ENCODE results near the gene APEX1.

APEX1 gene

DNA sequence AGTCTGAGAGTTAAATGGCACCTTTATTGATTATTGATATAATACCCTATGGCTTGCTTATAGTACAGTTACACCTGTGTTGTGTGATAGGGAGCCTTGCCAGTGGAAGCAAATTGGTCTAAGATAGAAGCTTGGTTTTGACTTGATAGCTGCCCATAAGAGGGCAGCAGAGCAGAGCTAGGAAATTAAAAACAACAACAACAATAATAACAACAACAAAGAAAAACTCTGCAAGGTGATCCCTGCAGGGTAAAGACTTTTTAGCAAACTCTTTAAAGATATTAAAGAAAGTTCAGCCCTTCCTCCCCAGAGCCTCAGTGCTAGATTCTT is 32.3 kb downstream of the APEX1 start:
- Histone ChIP-seq H3K4me2 (peak overlapping the region; percentile 71), H3K4me1 (peaks cover 58% of the 10 kb centered on the region), H3K27me3 (no peaks in the 10 kb centered on the region), H3K4me3 (no peak overlapping the region), H4K20me1 (no peaks in the 10 kb centered on the region), H3K9me3 (no peaks in the 10 kb centered on the region), H3K36me3 (no peaks in the 10 kb centered on the region), H3K9ac (no peak overlapping the region), H3K27ac (no peak overlapping the region)
- TF ChIP-seq Cebpa-rat (IDR thresholded peaks at IDR 0.05) = no peak

DNA sequence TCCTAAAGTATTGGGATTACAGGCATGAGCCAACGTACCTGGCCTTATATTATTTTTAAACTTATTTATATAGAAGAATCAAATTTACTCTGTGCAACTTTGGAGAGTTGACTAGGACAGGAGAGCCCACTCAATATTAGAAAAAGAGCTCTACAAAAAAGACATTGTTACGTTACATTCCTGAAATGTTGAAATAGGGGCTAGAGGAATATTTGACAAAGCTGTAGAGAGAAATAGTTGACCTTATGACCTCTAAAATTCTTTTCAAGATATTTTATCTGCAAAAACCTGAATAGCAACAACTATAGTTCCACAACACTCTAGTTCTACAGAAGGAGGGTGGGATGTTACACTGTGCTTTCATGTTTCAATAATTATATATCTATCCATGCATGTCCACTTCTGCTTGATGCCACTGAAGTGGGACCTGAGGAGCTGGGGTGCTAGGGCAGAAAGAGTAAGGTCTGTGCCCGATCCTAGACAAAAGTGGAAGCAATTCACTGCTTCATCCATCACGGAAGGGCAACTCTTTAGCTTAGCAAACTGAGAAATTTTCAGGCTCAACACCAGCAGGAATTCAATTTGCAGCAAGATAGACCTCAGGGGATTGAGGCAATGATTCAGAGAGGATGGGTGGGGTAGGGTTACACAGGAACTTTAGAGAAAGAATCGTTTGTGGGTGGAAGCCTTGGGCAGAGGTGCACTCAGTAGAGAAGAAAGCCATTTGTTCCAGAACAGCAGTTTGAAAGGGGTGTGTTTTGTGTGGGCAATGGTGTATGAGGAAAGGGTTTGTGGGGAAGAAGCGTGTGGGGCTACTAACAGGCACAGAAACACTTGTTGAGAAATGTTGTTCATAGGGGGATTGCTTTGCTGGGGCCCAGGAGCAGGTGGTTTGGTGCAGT is 34.3 kb downstream of the APEX1 start:
- Histone ChIP-seq H3K4me3 (no peak overlapping the region), H3K36me3 (no peaks in the 10 kb centered on the region), H3K4me2 (peak overlapping the region; percentile 82), H3K9ac (peak overlapping the region; percentile 64), H3K9me3 (no peaks in the 10 kb centered on the region), H3K27ac (peak overlapping the region; percentile 85), H3K4me1 (peaks cover 77% of the 10 kb centered on the region), H3K27me3 (no peaks in the 10 kb centered on the region), H4K20me1 (no peaks in the 10 kb centered on the region)
- no peak for TF ChIP-seq Cebpa-rat (IDR thresholded peaks at IDR 0.05)

DNA sequence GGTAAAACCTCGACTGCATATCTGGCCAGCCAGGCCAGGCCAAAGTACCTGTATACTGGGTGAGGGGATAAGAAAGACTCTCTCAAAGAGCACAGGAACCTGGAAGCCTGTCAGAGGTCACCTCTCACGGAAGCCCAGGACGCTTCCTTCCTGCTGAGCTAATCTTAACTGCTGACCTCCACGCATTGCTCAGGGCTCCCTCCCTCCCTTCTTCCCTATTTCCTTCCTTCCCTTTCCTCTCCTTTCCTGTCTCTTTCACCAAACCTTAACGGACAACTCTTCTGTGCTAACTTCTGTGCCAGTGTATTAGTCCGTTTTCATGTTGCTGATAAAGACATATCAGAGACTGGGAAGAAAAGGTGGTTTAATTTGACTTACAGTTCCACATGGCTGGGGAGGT is 35.5 kb downstream of the APEX1 start:
- Histone ChIP-seq H3K9ac (peak overlapping the region; percentile 64), H3K9me3 (no peaks in the 10 kb centered on the region), H3K36me3 (no peaks in the 10 kb centered on the region), H3K27ac (peak overlapping the region; percentile 85), H3K4me2 (peak overlapping the region; percentile 82), H4K20me1 (no peaks in the 10 kb centered on the region), H3K27me3 (no peaks in the 10 kb centered on the region), H3K4me3 (peak overlapping the region; percentile 50), H3K4me1 (peaks cover 84% of the 10 kb centered on the region)
- TF ChIP-seq Cebpa-rat (IDR thresholded peaks at IDR 0.05) = no peak

DNA sequence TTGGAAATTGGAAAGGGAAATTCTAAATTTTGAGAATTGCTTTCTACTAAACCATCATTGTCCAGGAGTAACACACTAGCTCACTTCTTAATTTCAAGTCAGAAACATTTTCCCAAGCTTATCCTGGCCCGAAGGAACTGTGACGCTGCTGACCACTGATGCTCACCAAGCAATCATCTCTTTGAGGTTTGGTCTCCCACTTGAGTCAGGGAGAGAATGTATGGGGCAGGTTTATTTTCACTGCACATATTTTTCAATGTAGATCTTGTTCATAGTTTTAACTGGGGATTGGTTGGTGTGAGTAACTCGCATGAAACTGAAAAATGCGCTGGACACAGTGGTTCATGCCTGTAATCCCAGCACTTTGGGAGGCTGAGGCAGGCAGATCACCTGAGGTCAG is 37.5 kb downstream of the APEX1 start:
- no peak overlapping the region for H3K9ac ChIP-seq
- H3K9me3 ChIP-seq = no peaks in the 10 kb centered on the region
- H3K27me3 ChIP-seq = no peaks in the 10 kb centered on the region
- H3K4me1 ChIP-seq = peaks cover 86% of the 10 kb centered on the region
- no peak overlapping the region for H3K4me3 ChIP-seq
- H3K27ac ChIP-seq = peak overlapping the region; percentile 47; the same call in 1 of the 2 replicates
- no peaks in the 10 kb centered on the region for H4K20me1 ChIP-seq
- H3K4me2 ChIP-seq = peak overlapping the region; percentile 82
- no peak for TF ChIP-seq Cebpa-rat (IDR thresholded peaks at IDR 0.05)
- H3K36me3 ChIP-seq = no peaks in the 10 kb centered on the region

DNA sequence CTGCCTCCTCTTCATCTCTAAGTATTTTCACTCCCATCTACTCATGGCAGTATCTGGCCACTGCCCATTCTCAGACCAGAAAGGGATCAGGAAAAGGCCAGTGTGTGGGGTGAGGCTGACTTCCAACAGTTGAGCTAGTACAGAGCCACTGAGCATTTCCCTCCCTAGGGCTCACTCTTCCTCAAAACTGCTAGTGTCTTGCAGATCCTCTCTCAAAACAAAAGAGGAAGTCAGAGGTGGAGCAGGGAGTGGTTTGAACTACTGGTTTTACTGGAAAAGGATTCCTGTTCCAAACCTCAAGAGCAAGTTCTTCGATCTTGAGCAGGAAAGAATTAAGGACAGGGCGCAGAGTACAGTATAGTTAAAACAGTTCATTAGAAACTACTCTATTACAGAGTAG is 38.6 kb downstream of the APEX1 start:
- no peak for TF ChIP-seq Cebpa-rat (IDR thresholded peaks at IDR 0.05)
- H3K4me1 ChIP-seq = peaks cover 86% of the 10 kb centered on the region
- H3K4me2 ChIP-seq = peak overlapping the region; percentile 82
- H3K27me3 ChIP-seq = no peaks in the 10 kb centered on the region
- no peak overlapping the region for H3K9ac ChIP-seq
- no peaks in the 10 kb centered on the region for H4K20me1 ChIP-seq
- no peak overlapping the region for H3K4me3 ChIP-seq
- H3K27ac ChIP-seq = peak overlapping the region; percentile 66
- no peaks in the 10 kb centered on the region for H3K9me3 ChIP-seq
- no peaks in the 10 kb centered on the region for H3K36me3 ChIP-seq

DNA sequence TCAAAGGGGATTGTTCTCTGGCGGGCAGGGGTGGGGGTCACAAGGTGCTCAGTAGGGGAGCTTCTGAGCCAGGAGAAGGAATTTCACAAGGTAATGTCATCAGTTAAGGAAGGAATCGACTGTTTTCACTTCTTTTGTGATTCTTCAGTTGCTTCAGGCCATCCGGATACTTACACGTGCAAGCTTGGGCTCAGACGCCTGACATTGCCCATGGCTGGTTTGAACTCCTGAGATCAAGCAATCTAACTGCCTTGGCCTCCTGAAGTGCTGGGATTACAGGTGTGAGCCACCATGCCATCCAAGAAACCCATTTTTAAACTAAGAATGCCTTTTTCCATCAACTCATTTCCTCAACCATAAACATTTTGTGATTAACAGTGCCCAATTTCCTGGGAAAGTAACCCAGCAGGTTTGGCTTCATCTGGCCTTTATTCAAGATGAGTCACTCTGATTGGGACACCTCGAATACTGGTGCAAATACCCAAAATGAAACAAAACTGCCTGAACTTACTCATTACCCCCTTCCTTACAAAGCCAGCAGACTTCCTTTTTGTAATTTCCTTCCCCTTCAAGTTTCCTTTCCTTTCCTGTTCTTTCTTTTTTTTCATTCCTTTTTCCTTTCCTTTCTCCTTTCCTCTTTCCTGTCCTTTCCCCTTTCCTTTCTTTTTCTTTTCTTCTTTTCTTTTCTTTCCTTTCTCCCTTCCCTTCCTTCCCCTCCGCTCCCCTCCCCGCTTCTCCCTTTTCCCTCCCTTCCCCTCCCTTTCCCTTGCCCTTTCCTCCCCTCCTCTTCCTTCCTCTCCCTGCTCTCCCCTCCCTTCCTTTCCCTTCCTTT is 40.1 kb downstream of the APEX1 start:
- H3K4me3 ChIP-seq = no peak overlapping the region
- H3K36me3 ChIP-seq = no peaks in the 10 kb centered on the region
- H3K4me2 ChIP-seq = peak overlapping the region; percentile 28; the same call in 1 of the 2 replicates
- H3K27ac ChIP-seq = peak overlapping the region; percentile 35; the same call in 1 of the 2 replicates
- peaks cover 86% of the 10 kb centered on the region for H3K4me1 ChIP-seq
- no peak overlapping the region for H3K9ac ChIP-seq
- H3K27me3 ChIP-seq = no peaks in the 10 kb centered on the region
- TF ChIP-seq Cebpa-rat (IDR thresholded peaks at IDR 0.05) = no peak
- H4K20me1 ChIP-seq = no peaks in the 10 kb centered on the region
- no peaks in the 10 kb centered on the region for H3K9me3 ChIP-seq

DNA sequence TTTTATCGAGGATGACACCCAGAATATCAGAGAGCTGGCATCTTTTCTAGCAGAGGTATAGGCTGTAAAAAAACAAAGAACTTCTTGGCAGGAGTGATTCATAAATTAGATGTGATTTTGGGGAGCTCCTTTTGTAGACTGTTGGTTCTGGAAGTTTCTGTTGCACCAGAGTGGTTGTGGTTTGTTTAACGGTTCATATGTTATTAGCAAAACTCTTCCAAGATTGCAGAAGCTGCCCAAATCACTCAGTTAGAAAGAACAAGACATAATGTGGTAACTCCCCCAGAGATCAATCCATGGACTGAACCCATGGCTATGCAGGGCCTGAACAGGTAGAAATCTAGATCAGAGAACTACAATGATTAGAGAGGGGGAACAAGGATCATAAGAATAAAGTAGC is 43.6 kb downstream of the APEX1 start:
- Histone ChIP-seq H4K20me1 (no peaks in the 10 kb centered on the region), H3K9ac (no peak overlapping the region), H3K27me3 (no peaks in the 10 kb centered on the region), H3K9me3 (no peaks in the 10 kb centered on the region), H3K27ac (peak overlapping the region; percentile 63), H3K4me1 (peaks cover 55% of the 10 kb centered on the region), H3K36me3 (no peaks in the 10 kb centered on the region), H3K4me2 (peak overlapping the region; percentile 48), H3K4me3 (no peak overlapping the region)
- no peak for TF ChIP-seq Cebpa-rat (IDR thresholded peaks at IDR 0.05)

DNA sequence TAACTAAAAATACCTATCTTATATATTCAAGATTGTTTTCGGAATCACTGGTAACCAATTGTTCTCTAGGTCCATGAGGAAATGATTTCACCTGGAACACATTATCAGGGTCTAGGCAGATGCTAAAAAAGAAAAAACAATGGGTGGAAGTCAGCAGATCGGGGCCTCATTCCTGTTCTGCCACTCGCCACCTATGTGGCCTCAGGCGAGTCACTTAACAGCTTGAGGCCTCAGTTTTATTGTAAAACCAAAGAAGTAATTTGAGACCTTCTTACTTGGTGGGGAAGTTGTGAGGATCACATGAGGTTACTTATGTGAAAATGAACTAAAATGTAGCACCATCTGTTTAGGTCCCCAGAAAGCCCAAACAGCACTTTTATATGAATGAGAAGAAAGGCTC is 44.1 kb downstream of the APEX1 start:
- peak overlapping the region; percentile 18; the same call in 1 of the 2 replicates for H3K9ac ChIP-seq
- no peak overlapping the region for H3K4me3 ChIP-seq
- H3K27ac ChIP-seq = peak overlapping the region; percentile 63
- no peaks in the 10 kb centered on the region for H4K20me1 ChIP-seq
- peak overlapping the region; percentile 48 for H3K4me2 ChIP-seq
- H3K27me3 ChIP-seq = no peaks in the 10 kb centered on the region
- H3K4me1 ChIP-seq = peaks cover 55% of the 10 kb centered on the region
- H3K9me3 ChIP-seq = no peaks in the 10 kb centered on the region
- TF ChIP-seq Cebpa-rat (IDR thresholded peaks at IDR 0.05) = no peak
- H3K36me3 ChIP-seq = no peaks in the 10 kb centered on the region

DNA sequence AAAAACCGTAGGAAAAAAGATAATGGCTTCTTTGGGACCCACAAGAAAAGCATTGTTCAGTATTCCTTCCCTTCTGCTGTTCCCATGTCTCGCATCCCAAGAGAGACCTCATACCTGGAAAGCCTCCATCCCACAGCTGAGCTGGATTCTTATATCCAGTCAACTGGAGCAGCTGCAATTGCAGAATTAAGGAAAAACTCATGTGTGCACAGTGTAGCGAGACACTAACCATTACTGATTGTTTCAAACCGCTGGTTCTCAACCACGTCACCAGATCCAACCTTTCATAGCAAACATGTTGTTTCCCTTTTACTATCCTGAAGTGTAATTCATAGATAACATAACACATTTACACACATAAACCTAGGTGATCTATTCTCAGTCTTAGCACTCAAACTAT is 44.9 kb downstream of the APEX1 start:
- Histone ChIP-seq H3K27ac (0 out of 2 replicates have a peak overlapping the region, but pooled peaks have one; percentile 63), H3K4me3 (no peak overlapping the region)
- no peak for TF ChIP-seq Cebpa-rat (IDR thresholded peaks at IDR 0.05)

DNA sequence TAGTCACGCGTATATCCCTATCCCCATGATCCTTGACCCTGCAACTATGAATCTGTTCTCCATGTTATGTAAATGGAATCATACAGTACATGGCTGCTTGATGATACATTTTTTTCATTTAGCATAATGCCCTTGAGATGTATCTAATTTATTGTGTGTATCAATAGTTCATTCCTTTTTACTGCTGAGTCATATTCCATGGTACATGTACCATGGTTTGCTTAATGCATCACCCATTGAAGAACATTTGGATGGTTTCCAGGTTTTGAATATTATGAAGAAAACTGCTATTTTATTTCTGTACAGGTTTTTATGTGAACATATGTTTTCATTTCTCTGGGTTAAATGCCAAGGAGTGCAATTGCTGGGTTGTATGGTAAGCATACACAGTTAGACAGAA is 46.3 kb downstream of the APEX1 start:
- no peak overlapping the region for H3K4me3 ChIP-seq
- H3K4me1 ChIP-seq = peaks cover 40% of the 10 kb centered on the region
- H3K9ac ChIP-seq = no peak overlapping the region
- no peak overlapping the region for H3K27ac ChIP-seq
- no peaks in the 10 kb centered on the region for H4K20me1 ChIP-seq
- H3K27me3 ChIP-seq = no peaks in the 10 kb centered on the region
- no peaks in the 10 kb centered on the region for H3K36me3 ChIP-seq
- TF ChIP-seq Cebpa-rat (IDR thresholded peaks at IDR 0.05) = no peak
- peaks cover 3% of the 10 kb centered on the region; the same call in 1 of the 2 replicates for H3K9me3 ChIP-seq
- H3K4me2 ChIP-seq = no peak overlapping the region

More for the DNA sequence above, 44.9 kb downstream of the APEX1 start:
- peak overlapping the region; percentile 48 for H3K4me2 ChIP-seq
- H3K27me3 ChIP-seq = no peaks in the 10 kb centered on the region
- H3K4me1 ChIP-seq = peaks cover 55% of the 10 kb centered on the region
- H4K20me1 ChIP-seq = no peaks in the 10 kb centered on the region
- no peaks in the 10 kb centered on the region for H3K36me3 ChIP-seq
- peaks cover 1% of the 10 kb centered on the region; the same call in 1 of the 2 replicates for H3K9me3 ChIP-seq
- H3K9ac ChIP-seq = no peak overlapping the region
